Measurements from ENCODE around the gene EMP2.

DNA sequence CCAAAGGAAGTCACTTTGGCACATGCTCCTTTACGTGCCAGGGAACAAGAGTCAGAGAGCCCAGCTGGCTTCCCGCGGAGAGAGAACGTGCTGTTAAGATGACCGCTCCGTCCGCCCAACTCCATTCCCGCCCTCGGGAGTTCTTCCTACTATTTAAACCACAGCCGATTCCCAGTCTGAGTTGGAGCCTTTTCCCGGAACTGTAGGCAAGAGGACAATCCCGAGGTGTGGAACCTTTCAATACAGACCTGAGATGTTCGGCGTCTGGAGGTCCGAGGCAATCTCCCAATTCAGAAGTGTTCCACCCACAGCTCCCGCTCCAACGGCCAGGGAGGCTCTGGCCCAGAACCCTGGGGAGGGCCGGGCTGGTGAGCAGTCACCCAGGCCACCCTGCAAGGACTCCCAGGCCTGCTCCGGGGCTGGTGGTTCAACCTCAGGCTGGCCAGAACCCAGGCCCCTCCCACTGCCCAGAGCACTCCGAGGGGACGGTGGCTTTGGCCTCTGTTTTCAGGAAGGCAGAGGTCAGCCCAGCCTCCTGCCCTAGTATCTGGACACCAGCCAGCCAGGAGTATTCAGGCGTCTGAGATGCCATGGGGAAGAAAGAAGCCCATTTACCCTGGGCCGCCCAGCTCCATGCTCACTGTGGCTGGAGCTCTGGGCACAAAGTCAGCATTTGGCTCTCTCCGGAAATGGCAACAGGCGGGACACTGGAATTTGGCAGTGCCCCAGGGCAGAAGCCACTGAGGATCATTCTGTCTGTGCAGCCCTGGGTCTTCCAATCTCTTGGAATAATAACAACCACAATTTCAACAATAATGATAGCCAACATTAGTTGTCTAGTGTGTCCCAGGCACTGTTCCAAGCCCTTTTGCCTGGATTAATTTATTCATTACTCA is 21.4 kb downstream of the EMP2 start:
- TF ChIP-seq, protein P1, sequence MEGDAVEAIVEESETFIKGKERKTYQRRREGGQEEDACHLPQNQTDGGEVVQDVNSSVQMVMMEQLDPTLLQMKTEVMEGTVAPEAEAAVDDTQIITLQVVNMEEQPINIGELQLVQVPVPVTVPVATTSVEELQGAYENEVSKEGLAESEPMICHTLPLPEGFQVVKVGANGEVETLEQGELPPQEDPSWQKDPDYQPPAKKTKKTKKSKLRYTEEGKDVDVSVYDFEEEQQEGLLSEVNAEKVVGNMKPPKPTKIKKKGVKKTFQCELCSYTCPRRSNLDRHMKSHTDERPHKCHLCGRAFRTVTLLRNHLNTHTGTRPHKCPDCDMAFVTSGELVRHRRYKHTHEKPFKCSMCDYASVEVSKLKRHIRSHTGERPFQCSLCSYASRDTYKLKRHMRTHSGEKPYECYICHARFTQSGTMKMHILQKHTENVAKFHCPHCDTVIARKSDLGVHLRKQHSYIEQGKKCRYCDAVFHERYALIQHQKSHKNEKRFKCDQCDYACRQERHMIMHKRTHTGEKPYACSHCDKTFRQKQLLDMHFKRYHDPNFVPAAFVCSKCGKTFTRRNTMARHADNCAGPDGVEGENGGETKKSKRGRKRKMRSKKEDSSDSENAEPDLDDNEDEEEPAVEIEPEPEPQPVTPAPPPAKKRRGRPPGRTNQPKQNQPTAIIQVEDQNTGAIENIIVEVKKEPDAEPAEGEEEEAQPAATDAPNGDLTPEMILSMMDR (IDR thresholded peaks at IDR 0.05; ENCODE audit: low read length) = no peak
- TF ChIP-seq EZH2 (IDR thresholded peaks at IDR 0.05; ENCODE audit: borderline replicate concordance, low read length) = no peak

All from OCI-LY1 (cell line).